K562 (cell line): ENCODE data around the gene TRANK1. TPM values are rescaled to one million over a fixed set of nuclear protein-coding genes. Genes with fewer than 3 reads are reported as not detected.

Source experiments
- ARID3A ChIP-seq: IDR thresholded peaks from 2 replicates; pipeline ENCODE4 v1.6.1; 2012; ENCODE audit warnings: low read depth, low read length, improper control_type of control experiment, borderline replicate concordance
- BRCA1 ChIP-seq, 2 experiments: fragments of 450-650 bp in 1 of 2; sonication (generic) in 1 of 2; formaldehyde crosslinking in 1 of 2; IDR thresholded peaks; 2 replicates each; pipeline versions ENCODE4 v1.5.0 to v1.6.1; 2017 to 2020; ENCODE audit warnings: mild to moderate bottlenecking in 1 of 2, missing genetic modification reagents in 1 of 2
- CBFA2T3 ChIP-seq: fragments of 450-650 bp; IDR thresholded peaks from 2 replicates; pipeline ENCODE4 v1.6.1; 2017
- CBX2 ChIP-seq: fragments of 200-600 bp; sonication (generic); IDR thresholded peaks from one replicate; pipeline ENCODE4 v1.6.1; 2012; ENCODE audit warnings: mild to moderate bottlenecking, low read length, inconsistent platforms; ENCODE audit not compliant: insufficient read depth, poor library complexity, severe bottlenecking
- ETV6 ChIP-seq, 3 experiments: fragments of 150-350 bp in 1 of 3; sonication (generic) in 1 of 3; formaldehyde crosslinking in 1 of 3; IDR thresholded peaks; 2 replicates each; pipeline versions ENCODE4 v1.6.1 to v1.8.0; 2014 to 2022; ENCODE audit warnings: borderline replicate concordance in 2 of 3, low read depth in 2 of 3, antibody characterized with exemption in 1 of 3, low read length in 1 of 3, mild to moderate bottlenecking in 1 of 3, missing genetic modification reagents in 1 of 3
- HMBOX1 ChIP-seq: sonication (generic); IDR thresholded peaks from 2 replicates; pipeline ENCODE4 v1.6.1; 2016
- LARP7 ChIP-seq: fragments of 450-650 bp; IDR thresholded peaks from 2 replicates; pipeline ENCODE4 v1.6.1; 2016
- MEF2A ChIP-seq: IDR thresholded peaks from 2 replicates; pipeline ENCODE4 v1.6.1; 2011; ENCODE audit warnings: low read depth, mild to moderate bottlenecking, low read length, moderate library complexity; ENCODE audit not compliant: control insufficient read depth
- MTA2 ChIP-seq: fragments of 450-650 bp; IDR thresholded peaks from 2 replicates; pipeline ENCODE4 v1.6.1; 2016; ENCODE audit warnings: low read depth
- NCOA6 ChIP-seq: fragments of 450-650 bp; IDR thresholded peaks from 2 replicates; pipeline ENCODE4 v1.6.1; 2017; ENCODE audit warnings: mild to moderate bottlenecking
- NR4A1 ChIP-seq, 2 experiments: fragments of 250-450 bp in 1 of 2; fragments of 450-650 bp in 1 of 2; sonication (Bioruptor Pico) in 1 of 2; IDR thresholded peaks; 2 replicates each; pipeline versions ENCODE4 v1.4.0 to v1.6.1; 2016 to 2020; ENCODE audit warnings: mild to moderate bottlenecking in 2 of 2, missing compliant biosample characterization in 1 of 2, missing genetic modification characterization in 1 of 2, moderate library complexity in 1 of 2
- RBM15 ChIP-seq: fragments of 200-400 bp; formaldehyde crosslinking; IDR thresholded peaks from 2 replicates; pipeline ENCODE4 v1.6.1; 2018; ENCODE audit warnings: mild to moderate bottlenecking, low read length, moderate library complexity; ENCODE audit not compliant: insufficient read depth
- RNF2 ChIP-seq: sonication (generic); IDR thresholded peaks from 2 replicates; pipeline ENCODE4 v1.6.1; 2016
- SAFB2 ChIP-seq: fragments of 200-400 bp; formaldehyde crosslinking; IDR thresholded peaks from 2 replicates; pipeline ENCODE4 v1.6.1; 2018; ENCODE audit warnings: borderline replicate concordance, low read length, low read depth, moderate library complexity; ENCODE audit not compliant: severe bottlenecking
- SMARCA4 ChIP-seq: fragments of 450-650 bp; IDR thresholded peaks from 2 replicates; pipeline ENCODE4 v1.6.1; 2016
- STAT5A ChIP-seq: IDR thresholded peaks from 2 replicates; pipeline ENCODE4 v1.6.1; 2012; ENCODE audit warnings: low read length, inconsistent platforms, borderline replicate concordance
- TEAD2 ChIP-seq: fragments of 450-650 bp; IDR thresholded peaks from 2 replicates; pipeline ENCODE4 v1.6.1; 2016; ENCODE audit warnings: missing genetic modification characterization, control low read depth, missing compliant biosample characterization
- ZC3H11A ChIP-seq: IDR thresholded peaks from 2 replicates; pipeline ENCODE4 v1.6.1; 2012; ENCODE audit warnings: low read depth, low read length, improper control_type of control experiment
- ZKSCAN3 ChIP-seq: fragments of 250-450 bp; sonication (Bioruptor Pico); IDR thresholded peaks from 2 replicates; pipeline ENCODE4 v1.4.0; 2020
- ZKSCAN8 ChIP-seq: fragments of 200-800 bp; sonication (Bioruptor generic); IDR thresholded peaks from 2 replicates; pipeline ENCODE4 v1.6.1; 2016; ENCODE audit warnings: missing genetic modification characterization, missing compliant biosample characterization
- ZNF347 ChIP-seq: fragments of 450-650 bp; formaldehyde crosslinking; IDR thresholded peaks from 2 replicates; pipeline ENCODE4 v1.4.0; 2020; ENCODE audit warnings: low read depth, mild to moderate bottlenecking, moderate library complexity
- ZNF699 ChIP-seq: fragments of 250-450 bp; sonication (Bioruptor Pico); IDR thresholded peaks from 2 replicates; pipeline ENCODE4 v1.8.0; 2021; ENCODE audit warnings: mild to moderate bottlenecking, moderate library complexity; ENCODE audit not compliant: insufficient replicate concordance
- polyA plus RNA-seq, 8 experiments: library from polyadenylated mRNA; depleted of rRNA in 4 of 8; stranded (reverse) in 5 of 8; unstranded in 3 of 8; fragments of >200 nt; fragmentation: Nextera tagmentation in 2 of 8; fragmentation: Illumina TruSeq in 1 of 8; extraction: Ambion mirVana in 2 of 8; extraction: Trizol in 1 of 8; gene quantifications; 2 replicates each; pipeline versions ENCODE4 v1.2.1 to v1.2.3, GENCODE V29; 2011 to 2014; ENCODE audit warnings: inconsistent platforms in 1 of 8, missing spikeins in 1 of 8
- total RNA-seq, 7 experiments: library from RNA; depleted of rRNA in 6 of 7; stranded (reverse); fragments of >200 nt in 6 of 7; fragmentation: Illumina TruSeq in 2 of 7; extraction: Trizol in 2 of 7; gene quantifications; 2 replicates each; pipeline versions ENCODE4 v1.2.1 to v1.2.3, GENCODE V29; 2011 to 2021; ENCODE audit warnings: low replicate concordance in 1 of 7
- TF ChIP-seq, protein P1 (sequence below): fragments of 200-800 bp; sonication (Bioruptor generic); IDR thresholded peaks from 2 replicates; pipeline ENCODE4 v1.6.1; 2017; ENCODE audit warnings: missing genetic modification characterization, missing compliant biosample characterization
- TF ChIP-seq, protein P2 (sequence below): fragments of 250-450 bp; sonication (Bioruptor Pico); IDR thresholded peaks from 2 replicates; pipeline ENCODE4 v1.8.0; 2022; ENCODE audit warnings: moderate library complexity, mild to moderate bottlenecking, inconsistent platforms

The TRANK1 gene
- total and polyA plus RNA-seq, 9 of the 15 experiments (the other 6 are each of a cell fraction or from before 2014, with no cell fraction given) = 0.41 to 5.3 (median 2.1) TPM

DNA sequence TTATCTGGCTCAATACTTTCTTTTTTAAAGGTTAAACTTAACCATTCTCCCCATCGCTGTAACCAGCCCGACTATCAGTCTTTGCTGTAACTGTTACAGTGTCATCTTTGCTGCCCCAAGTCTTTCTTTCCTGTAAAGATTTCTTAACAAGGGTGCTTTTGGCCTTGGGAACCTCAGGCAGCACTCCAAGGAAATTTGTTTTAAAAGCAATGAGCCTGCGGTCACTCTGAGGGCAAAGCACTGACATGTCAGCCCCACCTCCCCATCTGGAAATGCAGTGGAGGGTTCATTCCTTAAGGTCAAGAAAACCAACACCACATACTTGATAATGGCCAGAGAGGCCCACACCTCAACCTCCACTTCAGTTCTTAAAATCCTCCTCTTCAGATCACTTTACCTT is 3.2 kb downstream of the TRANK1 start (continued):
- no peak for TF ChIP-seq SAFB2
- 0 out of 2 replicates have a peak, but pooled peaks have one; percentile 38 for TF ChIP-seq RNF2
- TF ChIP-seq MTA2 = no peak
- TF ChIP-seq ZC3H11A = no peak
- TF ChIP-seq STAT5A = no peak
- TF ChIP-seq ARID3A = no peak
- TF ChIP-seq ZNF699 = no peak
- TF ChIP-seq ZKSCAN8 = no peak
- no peak for TF ChIP-seq BRCA1 (IDR thresholded peaks at IDR 0.05)
- TF ChIP-seq BRCA1 (CRISPR knock-in tag; IDR thresholded peaks at IDR 0.05) = no peak
- peak; percentile 43; the same call in 1 of the 2 replicates for TF ChIP-seq HMBOX1
- no peak for TF ChIP-seq TEAD2 (tag)
- TF ChIP-seq NR4A1 (CRISPR knock-in tag; IDR thresholded peaks at IDR 0.05) = no peak
- TF ChIP-seq NR4A1 (tag; IDR thresholded peaks at IDR 0.05) = no peak
- TF ChIP-seq SMARCA4 = no peak
- TF ChIP-seq, protein P1, sequence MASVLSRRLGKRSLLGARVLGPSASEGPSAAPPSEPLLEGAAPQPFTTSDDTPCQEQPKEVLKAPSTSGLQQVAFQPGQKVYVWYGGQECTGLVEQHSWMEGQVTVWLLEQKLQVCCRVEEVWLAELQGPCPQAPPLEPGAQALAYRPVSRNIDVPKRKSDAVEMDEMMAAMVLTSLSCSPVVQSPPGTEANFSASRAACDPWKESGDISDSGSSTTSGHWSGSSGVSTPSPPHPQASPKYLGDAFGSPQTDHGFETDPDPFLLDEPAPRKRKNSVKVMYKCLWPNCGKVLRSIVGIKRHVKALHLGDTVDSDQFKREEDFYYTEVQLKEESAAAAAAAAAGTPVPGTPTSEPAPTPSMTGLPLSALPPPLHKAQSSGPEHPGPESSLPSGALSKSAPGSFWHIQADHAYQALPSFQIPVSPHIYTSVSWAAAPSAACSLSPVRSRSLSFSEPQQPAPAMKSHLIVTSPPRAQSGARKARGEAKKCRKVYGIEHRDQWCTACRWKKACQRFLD (CRISPR knock-in tag) = no peak
- TF ChIP-seq CBFA2T3 = peak; percentile 48; the same call in 1 of the 2 replicates
- no peak for TF ChIP-seq ETV6 (IDR thresholded peaks at IDR 0.05; ENCODE audit: borderline replicate concordance in 1 of 2, low read depth in 2 of 2, low read length in 1 of 2)
- TF ChIP-seq ETV6 (CRISPR knock-in tag; IDR thresholded peaks at IDR 0.05; ENCODE audit: borderline replicate concordance) = no peak
- no peak for TF ChIP-seq LARP7
- TF ChIP-seq MEF2A = no peak
- TF ChIP-seq CBX2 = no peak
- TF ChIP-seq ZKSCAN3 (CRISPR knock-in tag) = no peak
- no peak for TF ChIP-seq RBM15
- no peak for TF ChIP-seq NCOA6
- TF ChIP-seq, protein P2, sequence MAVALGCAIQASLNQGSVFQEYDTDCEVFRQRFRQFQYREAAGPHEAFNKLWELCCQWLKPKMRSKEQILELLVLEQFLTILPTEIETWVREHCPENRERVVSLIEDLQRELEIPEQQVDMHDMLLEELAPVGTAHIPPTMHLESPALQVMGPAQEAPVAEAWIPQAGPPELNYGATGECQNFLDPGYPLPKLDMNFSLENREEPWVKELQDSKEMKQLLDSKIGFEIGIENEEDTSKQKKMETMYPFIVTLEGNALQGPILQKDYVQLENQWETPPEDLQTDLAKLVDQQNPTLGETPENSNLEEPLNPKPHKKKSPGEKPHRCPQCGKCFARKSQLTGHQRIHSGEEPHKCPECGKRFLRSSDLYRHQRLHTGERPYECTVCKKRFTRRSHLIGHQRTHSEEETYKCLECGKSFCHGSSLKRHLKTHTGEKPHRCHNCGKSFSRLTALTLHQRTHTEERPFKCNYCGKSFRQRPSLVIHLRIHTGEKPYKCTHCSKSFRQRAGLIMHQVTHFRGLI (CRISPR knock-in tag) = no peak
- no peak for TF ChIP-seq ZNF347 (CRISPR knock-in tag)
